Esophagus muscularis mucosa (tissue), 3 donors: ENCODE measurements around the gene KHNYN.

Experiments
- CTCF ChIP-seq, 3 experiments: fragments of 200-600 bp in 2 of 3; fragments of 450-650 bp in 1 of 3; sonication (generic) in 2 of 3; IDR thresholded peaks; one replicate each; pipeline ENCODE4 v1.5.1; 2017 to 2019; ENCODE audit warnings: antibody characterized with exemption in 3 of 3, mild to moderate bottlenecking in 2 of 3, moderate library complexity in 1 of 3
- POLR2A ChIP-seq: fragments of 450-650 bp; IDR thresholded peaks from one replicate; pipeline ENCODE4 v1.6.1; 2017; ENCODE audit warnings: antibody characterized with exemption, moderate library complexity, mild to moderate bottlenecking, low read depth

GRCh38 chr14:24417832-24418491, 11.8 kb upstream of the KHNYN start:
- TF ChIP-seq CTCF (IDR thresholded peaks at IDR 0.05) (no peak), POLR2A (no peak)
